Glomerular visceral epithelial cell (primary cell): Measurements from ENCODE around the gene HHIPL2.
A peak's percentile ranks its signal among the peaks of the same experiment; 100 is the strongest.
"Not testable (repeated sequence)": the region's sequence is repeated elsewhere in the genome, so short reads cannot be mapped to it uniquely, and the experiment has no call there.

Experiments
- DNase-seq: peaks from one replicate; pipeline ENCODE4 v3.0.0-alpha.2; 2016; ENCODE audit errors: extremely low spot score

HHIPL2 gene

GRCh38 chr1:222539951-222540597 lies 7.8 kb downstream of the HHIPL2 start:
- DNase-seq, result no peak

- no peak for DNase-seq
Observed at GRCh38 chr1:222535455-222535854, 12.4 kb downstream of the HHIPL2 start.

DNA sequence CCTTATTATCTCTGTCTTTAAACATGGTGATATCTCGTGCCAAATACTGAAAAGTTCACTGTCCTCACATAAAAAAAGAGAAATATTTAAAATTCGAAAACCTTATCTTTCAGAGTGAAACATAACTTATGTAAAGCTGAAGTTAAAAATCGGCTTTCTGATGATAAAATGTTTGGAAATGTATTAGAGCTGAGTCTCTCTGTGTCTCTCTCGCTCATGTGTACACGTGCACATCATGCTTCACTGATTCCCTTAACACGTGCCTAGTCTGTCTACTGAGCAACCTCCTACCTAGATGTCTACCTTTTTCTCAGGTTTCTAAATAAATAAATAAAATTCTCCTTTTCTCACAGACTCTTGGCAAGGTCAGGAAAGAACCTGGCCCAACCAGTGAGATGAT lies 17.1 kb downstream of the HHIPL2 start:
- no peak for DNase-seq

GRCh38 chr1:222529916-222530315 lies 18.0 kb downstream of the HHIPL2 start:
- no peak for DNase-seq

- no peak for DNase-seq
Observed at GRCh38 chr1:222529181-222529580, 18.7 kb downstream of the HHIPL2 start.

GRCh38 chr1:222525951-222526350 lies 22.0 kb downstream of the HHIPL2 start:
- no peak for DNase-seq

- no peak for DNase-seq
Observed at GRCh38 chr1:222523852-222524251, 24.1 kb downstream of the HHIPL2 start.

DNA sequence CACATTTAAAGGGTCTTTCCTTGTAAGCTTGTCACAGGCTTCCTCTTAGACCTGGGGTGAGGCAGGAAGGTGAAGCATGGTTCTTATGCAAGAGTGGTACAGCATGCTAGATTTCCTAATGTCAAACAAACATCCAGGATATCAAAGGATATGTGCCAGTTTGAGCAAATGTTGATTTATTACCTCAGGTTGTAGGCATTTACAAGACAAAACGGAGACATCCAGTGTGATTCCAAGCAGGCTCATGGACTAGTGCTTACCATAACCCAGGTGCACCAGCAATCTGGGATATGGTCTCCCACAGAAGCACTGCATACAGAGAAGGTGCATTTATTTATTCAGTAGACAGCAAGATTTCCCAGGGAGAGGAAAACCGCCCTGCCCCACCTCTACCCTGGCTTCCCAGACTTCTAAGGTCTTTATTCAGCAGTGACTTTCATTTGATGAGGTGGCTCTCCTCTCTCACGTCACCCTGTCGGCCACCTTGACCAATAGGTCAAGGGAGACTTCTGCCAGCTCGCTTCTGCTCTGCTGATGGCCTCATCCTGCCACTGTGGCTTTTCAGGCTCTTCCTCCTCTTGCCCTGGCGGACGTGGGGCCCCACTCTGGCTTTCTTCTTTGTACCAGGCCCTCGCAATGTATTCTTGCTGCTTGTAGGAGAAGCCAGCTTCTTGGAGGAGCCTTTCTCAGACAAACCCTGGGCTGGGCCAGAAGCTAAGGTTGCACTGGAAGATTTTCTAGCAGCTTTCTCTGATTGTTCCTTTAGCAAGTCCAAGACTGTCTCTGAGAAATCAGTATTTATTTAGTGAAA lies 25.6 kb downstream of the HHIPL2 start:
- DNase-seq, result no peak

GRCh38 chr1:222521299-222522104 lies 26.4 kb downstream of the HHIPL2 start:
- DNase-seq, result peak; percentile 77

DNA sequence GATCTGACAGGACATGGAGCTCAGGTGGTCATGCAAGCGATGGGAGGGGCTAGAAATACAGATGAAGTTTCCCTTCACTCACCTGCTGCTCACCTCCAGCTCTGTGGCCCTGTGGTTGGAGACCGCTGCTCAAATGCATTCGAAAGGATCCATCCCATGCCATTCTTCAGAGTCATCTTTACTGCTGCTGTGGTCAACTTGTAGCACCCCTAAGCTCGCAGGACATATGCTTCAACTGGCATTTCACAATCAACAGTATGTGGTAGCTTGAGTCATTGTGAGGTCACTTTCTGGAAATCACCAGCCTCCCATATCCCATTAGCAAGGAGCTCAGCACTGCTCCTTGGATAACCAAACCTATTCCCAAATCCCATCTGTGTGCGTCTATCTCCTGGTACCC lies 58.4 kb downstream of the HHIPL2 start:
- peak; percentile 80 for DNase-seq

DNA sequence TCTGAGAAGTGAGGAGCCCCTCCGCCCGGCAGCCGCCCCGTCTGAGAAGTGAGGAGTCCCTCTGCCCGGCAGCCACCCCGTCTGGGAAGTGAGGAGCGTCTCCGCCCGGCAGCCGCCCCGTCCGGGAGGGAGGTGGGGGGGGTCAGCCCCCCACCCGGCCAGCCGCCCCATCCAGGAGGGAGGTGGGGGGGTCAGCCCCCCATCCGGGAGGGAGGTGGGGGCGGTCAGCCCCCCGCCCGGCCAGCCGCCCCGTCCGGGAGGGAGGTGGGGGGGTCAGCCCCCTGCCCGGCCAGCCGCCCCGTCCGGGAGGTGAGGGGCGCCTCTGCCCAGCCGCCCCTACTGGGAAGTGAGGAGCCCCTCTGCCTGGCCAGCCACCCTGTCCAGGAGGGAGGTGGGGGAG lies 60.1 kb downstream of the HHIPL2 start:
- not testable (repeated sequence) for DNase-seq

GRCh38 chr1:222484005-222484404 lies 63.9 kb downstream of the HHIPL2 start:
- not testable (repeated sequence) for DNase-seq

DNA sequence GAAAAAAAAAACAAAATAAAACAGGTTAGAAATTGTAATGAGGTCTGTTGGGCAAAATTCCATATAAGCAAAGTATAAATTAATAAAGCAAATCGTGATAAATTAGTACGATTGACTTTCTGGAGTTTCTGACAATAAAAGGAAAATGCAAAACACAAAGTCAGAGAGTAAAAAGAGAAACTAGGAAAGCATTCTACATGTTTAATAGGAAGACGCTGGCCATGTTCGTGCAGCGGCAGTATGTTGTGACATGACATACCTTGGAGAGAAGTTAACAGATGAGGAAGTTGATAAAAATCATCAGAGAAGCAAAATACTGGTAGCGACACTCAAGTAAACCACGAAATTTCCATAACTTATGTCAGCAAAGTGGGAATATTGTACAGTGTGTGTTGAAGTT lies 68.3 kb downstream of the HHIPL2 start:
- DNase-seq, result not testable (repeated sequence)

DNA sequence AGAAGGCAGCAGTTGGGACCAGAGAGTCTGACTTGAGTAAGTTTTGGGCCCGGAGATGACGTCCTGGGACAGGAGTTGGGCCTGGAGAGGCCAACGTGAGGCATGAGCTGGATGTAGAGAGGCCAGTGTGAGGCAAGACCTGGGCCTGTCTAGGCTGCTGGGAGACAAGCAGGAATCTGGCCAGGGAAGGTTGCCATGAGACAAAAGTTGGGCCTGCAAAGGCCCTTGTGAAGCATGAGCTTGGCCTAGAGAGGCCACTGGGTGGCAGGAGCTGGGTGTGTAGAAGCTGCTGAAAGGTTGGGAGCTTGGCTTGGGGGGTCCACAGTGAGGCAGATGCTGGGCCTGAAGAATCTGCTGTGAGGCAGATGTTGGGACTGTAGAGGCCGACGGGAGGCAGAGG lies 71.5 kb downstream of the HHIPL2 start:
- not testable (repeated sequence) for DNase-seq

- DNase-seq, result not testable (repeated sequence)
Observed at GRCh38 chr1:222473717-222474116, 74.2 kb downstream of the HHIPL2 start.

DNA sequence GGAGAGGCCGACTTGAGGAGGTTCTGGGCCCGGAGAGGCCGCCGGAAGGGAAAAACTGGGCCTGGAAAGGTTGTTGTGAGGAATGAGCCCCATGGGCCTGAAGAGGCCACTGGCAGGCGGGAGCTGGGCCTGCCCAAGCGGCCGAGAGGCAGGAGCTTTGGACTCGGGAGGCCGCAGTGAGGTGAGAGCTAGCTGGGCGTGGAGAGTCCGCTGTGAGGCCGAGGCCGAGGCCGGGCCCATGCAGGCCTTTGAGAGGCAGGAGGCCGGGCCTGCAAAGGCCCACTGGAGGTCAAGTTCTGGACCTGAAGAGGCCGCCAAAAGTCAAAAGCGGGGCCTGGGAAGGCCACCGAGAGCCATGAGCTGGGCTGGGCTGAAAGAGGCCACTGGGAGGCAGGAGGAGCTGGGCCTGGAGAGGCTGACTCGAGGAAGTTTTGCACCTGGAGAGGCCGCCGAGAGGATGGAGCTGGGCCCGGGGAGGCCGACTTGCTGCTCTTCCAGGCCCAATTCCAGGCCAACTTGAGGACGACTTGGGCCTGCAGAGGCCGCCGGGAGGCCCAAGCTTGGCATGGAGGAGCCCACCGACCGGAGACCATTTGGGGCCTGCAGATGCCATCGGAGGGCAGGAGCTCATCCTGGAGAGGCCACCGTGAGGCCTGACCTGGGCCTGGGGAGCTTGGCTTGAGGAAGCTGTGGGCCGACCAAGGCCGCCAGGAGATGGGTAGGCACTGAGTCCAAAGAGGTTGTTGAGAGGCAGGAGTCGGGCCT lies 74.9 kb downstream of the HHIPL2 start:
- DNase-seq, result not testable (repeated sequence)
